ENCODE results near the gene TGIF1.

Gene TGIF1

DNA sequence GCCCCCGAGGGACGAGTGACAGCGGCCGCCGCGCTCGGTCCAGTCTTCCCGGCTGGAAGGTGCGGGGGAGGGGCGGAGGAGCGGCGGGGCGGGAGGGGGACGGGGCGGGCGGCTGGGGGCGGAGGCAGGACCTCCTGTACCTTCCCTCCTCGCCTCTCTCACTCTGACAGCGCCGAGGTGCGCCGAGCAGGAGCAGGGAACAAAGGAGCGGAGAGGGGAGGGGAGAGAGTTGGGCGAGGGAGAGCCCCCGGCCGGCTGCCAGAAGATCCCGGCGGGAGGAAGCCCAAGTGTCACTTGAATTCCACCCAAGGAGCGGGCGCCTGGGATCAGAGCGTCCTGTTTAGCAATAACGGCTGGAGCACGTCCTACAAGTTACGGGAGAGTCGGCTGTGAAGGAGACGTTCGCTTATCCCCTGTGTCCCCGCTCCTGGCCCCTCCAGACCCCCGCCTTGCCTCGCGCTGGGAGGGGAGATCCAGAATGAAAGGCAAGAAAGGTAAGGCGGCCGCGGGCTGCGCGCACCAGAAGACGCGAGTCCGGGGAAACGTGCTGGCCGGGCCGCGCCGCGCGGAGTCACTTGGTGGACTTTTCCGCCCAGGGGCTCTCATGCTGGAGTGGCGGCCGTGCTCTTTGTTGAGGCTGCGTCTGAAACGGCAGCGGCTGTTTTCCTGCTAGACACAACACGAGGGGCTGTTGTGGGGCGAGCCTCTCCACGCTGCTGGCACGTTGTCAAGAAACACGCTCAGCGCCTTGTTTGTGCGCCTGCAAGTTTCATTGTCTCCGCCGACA is at the start of gene TGIF1:
TGIF1 (plus strand) TSS at position 161 of the 787 bp plus-strand sequence; CDS start at position 479, 318 bp downstream.
- peak; percentile 40 for DNase-seq (ENCODE audit: low spot score)
- in situ Hi-C loops (cut with MboI; ENCODE audit: low pct_unique_long_range_greater_than_20kb, low sequenced_read_pairs, unreplicated experiment): loop anchor here (10.0 to 25.0 kb wide), 2 partner anchors 137 to 165 kb away; no protein-coding TSS in a partner anchor
- TF ChIP-seq CTCF (IDR thresholded peaks at IDR 0.05; ENCODE audit: extremely low read depth, insufficient read depth, missing control alignments): no peak

- DNase-seq (ENCODE audit: low spot score): no peak
- TF ChIP-seq CTCF (IDR thresholded peaks at IDR 0.05; ENCODE audit: extremely low read depth, insufficient read depth, missing control alignments): no peak
- in situ Hi-C loops (cut with MboI; ENCODE audit: low pct_unique_long_range_greater_than_20kb, low sequenced_read_pairs, unreplicated experiment): no loop called here
Measured at GRCh38 chr18:3400567-3401296, 49.2 kb upstream of the TGIF1 start.

DNA sequence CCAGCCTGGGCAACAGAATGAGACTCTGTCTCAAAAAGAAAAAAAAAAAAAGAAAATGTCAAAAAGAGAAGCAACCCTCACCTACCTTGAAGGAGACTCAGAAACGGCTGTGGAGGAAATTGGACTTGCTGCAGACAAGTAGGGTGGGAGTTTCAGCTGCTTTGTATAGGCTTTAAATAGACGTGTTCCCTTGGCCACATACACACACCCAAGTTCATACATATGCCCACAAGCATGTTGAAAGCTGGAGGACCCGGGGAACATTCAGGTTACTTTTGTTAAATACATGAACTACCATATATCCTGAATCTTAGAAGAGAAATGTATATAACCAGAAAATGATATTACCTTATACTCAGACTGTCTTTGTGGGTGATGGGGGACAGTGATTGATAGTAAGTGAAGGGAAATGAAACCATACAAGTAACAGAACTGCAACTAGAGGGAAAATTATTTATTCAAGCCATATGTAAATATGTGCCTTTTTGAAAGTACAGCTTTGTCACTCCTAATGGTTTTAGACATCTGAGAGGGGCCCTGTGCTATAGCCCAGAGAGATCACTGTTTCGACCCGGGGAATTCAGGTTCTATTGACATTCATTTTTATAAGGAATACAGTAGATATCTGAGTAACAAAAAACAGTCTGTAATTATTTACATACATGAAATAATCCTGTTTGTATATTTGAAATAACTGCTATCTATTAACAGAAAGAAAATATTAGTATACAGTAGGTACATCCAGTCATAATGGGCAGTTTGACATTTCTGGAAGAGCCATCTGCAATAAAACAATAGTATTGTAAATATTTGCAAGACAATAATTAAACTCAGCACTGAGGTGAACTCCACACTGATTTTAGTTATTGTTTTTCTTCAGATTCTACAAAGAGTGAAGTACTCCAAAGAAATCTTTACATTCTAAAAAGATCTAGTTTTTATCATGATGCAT is 48.0 kb upstream of the TGIF1 start:
- in situ Hi-C loops (cut with MboI; ENCODE audit: low pct_unique_long_range_greater_than_20kb, low sequenced_read_pairs, unreplicated experiment): no loop called here
- peak; percentile 73 for DNase-seq (ENCODE audit: low spot score)

DNA sequence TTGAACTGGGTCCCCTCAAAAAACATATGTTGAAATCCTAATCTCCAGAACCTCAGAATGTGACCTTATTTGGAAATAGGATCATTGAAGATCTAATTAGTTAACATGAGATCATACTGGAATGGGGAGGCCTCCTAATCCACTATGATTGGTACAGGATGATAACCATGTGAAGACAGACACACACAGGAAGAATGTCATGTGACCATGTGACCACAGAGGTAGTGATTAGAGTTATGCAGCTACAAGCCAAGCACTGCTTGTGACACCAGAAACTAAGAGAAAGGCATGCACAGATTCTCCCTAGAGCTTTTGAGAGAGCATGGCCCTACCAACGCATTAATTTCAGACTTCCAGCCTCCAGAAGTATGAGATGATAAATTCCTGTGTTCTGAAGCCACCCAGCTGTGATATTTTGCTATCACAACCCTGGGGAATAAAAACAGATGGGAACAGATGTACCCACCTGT is 47.0 kb upstream of the TGIF1 start:
- DNase-seq (ENCODE audit: low spot score): no peak
- in situ Hi-C loops (cut with MboI; ENCODE audit: low pct_unique_long_range_greater_than_20kb, low sequenced_read_pairs, unreplicated experiment): no loop called here
- TF ChIP-seq CTCF (IDR thresholded peaks at IDR 0.05; ENCODE audit: extremely low read depth, insufficient read depth, missing control alignments): no peak

More for the DNA sequence above, 48.0 kb upstream of the TGIF1 start:
- no peak for TF ChIP-seq CTCF (IDR thresholded peaks at IDR 0.05; ENCODE audit: extremely low read depth, insufficient read depth, missing control alignments)

- in situ Hi-C loops (cut with MboI; ENCODE audit: low pct_unique_long_range_greater_than_20kb, low sequenced_read_pairs, unreplicated experiment): no loop called here
- DNase-seq (ENCODE audit: low spot score): no peak
- no peak for TF ChIP-seq CTCF (IDR thresholded peaks at IDR 0.05; ENCODE audit: extremely low read depth, insufficient read depth, missing control alignments)
Measured at GRCh38 chr18:3405713-3406112, 44.3 kb upstream of the TGIF1 start.

DNA sequence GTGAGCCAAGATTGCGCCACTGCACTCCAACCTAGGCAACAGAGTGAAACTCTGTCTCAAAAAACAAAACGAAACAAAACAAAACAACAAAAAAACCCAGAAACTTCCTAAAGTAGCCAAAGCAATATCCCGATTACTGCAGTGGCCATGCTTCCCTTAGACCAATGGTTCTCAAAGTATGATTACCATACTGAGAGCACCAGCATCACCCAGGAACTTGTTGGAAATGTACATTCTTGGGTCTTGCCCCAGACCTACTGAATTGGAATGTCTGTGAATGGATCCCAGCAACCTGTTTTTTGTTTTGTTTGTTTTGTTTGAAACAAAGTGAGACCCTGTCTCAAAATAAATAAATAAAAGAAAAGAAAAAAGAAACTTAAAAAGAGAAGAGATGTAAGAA is 41.9 kb upstream of the TGIF1 start:
- in situ Hi-C loops (cut with MboI; ENCODE audit: low pct_unique_long_range_greater_than_20kb, low sequenced_read_pairs, unreplicated experiment): no loop called here
- no peak for DNase-seq (ENCODE audit: low spot score)
- no peak for TF ChIP-seq CTCF (IDR thresholded peaks at IDR 0.05; ENCODE audit: extremely low read depth, insufficient read depth, missing control alignments)

Data from GM13977 (cell line).